Aorta (tissue), 5 donors: ENCODE measurements around the gene PROSER3. TPM values are rescaled to one million over a fixed set of nuclear protein-coding genes. Genes with fewer than 3 reads are reported as not detected.
"Not testable (repeated sequence)": the region's sequence is repeated elsewhere in the genome, so short reads cannot be mapped to it uniquely, and the experiment has no call there.

Source experiments
- ATAC-seq: fragments of 200-7000 bp; cut with Tn5 transposase; one replicate; pipeline ENCODE4 v1.9.1; 2022; ENCODE audit warnings: moderate library complexity; ENCODE audit not compliant: low FRiP score
- DNase-seq, 2 donors: peaks; one replicate each; pipeline ENCODE4 v3.0.0-alpha.2; 2020
- H3K27ac ChIP-seq, 2 donors: one replicate each; pipeline ENCODE4 v1.5.1; 2013; ENCODE audit warnings: low read length in 2 of 2, mild to moderate bottlenecking in 2 of 2, moderate library complexity in 2 of 2, control low read depth in 1 of 2, inconsistent platforms in 1 of 2, low read depth in 1 of 2
- H3K27me3 ChIP-seq, 2 donors: one replicate each; pipeline ENCODE4 v1.6.1; 2013; ENCODE audit warnings: control low read depth in 1 of 2, low read length in 1 of 2, mild to moderate bottlenecking in 1 of 2, moderate library complexity in 1 of 2; ENCODE audit not compliant: insufficient read depth in 2 of 2, control insufficient read depth in 1 of 2
- H3K36me3 ChIP-seq, 2 donors: one replicate each; pipeline ENCODE4 v1.6.1; 2013; ENCODE audit warnings: control low read depth in 1 of 2, low read length in 1 of 2, mild to moderate bottlenecking in 1 of 2; ENCODE audit not compliant: insufficient read depth in 2 of 2, control insufficient read depth in 1 of 2
- H3K4me1 ChIP-seq, 2 donors: one replicate each; pipeline ENCODE4 v1.6.1; 2013; ENCODE audit warnings: low read length in 2 of 2, control low read depth in 1 of 2, mild to moderate bottlenecking in 1 of 2, moderate library complexity in 1 of 2; ENCODE audit not compliant: insufficient read depth in 2 of 2, control insufficient read depth in 1 of 2
- H3K4me3 ChIP-seq, 2 donors: one replicate each; pipeline ENCODE4 v1.5.1; 2013; ENCODE audit warnings: low read length in 2 of 2, control low read depth in 1 of 2, mild to moderate bottlenecking in 1 of 2
- H3K9me3 ChIP-seq: one replicate; pipeline ENCODE4 v1.6.1; 2013; ENCODE audit warnings: mild to moderate bottlenecking, low read length; ENCODE audit not compliant: control insufficient read depth
- WGBS, 2 donors: extraction: QIAGEN DNeasy Blood & Tissue Kit; methylation state at CpG; one replicate each; pipeline ENCODE4 v1.1.7; 2013; 5-methylcytosine and 5-hydroxymethylcytosine counted together
- intact Hi-C, 2 donors: fragments of 100-400 bp; cut with DNase I; formaldehyde crosslinking; loops; one replicate each; pipeline versions ENCODE4 v1.14.2 to v1.15.0; 2022
- polyA plus RNA-seq, 2 donors: library from polyadenylated mRNA; stranded (reverse); fragments of 200-250 nt; gene quantifications; one replicate each; pipeline ENCODE4 v1.2.3, GENCODE V29; 2013
- total RNA-seq, 2 donors: library from RNA; stranded (reverse); fragmentation: NEBNext Ultra II Directional; extraction: Animal tissue kit (Norgen Biotek cat#: 25700); gene quantifications; one replicate each; pipeline ENCODE4 v1.2.1, GENCODE V29; 2021
- donor health status: healthy with polysubstance abuse.
- donor health status: Bipolar disorder and iron deficiency.
- donor health status: DM: no; HTN: no; CAD: no.
- donor health status: DM: no; HTN: no; CAD: no.
- donor health status: DM: yes; HTN: yes; CAD: no.

Gene PROSER3
- total and polyA plus RNA-seq, 4 donors = 4.1 to 19.6 (median 18.7) TPM

DNA sequence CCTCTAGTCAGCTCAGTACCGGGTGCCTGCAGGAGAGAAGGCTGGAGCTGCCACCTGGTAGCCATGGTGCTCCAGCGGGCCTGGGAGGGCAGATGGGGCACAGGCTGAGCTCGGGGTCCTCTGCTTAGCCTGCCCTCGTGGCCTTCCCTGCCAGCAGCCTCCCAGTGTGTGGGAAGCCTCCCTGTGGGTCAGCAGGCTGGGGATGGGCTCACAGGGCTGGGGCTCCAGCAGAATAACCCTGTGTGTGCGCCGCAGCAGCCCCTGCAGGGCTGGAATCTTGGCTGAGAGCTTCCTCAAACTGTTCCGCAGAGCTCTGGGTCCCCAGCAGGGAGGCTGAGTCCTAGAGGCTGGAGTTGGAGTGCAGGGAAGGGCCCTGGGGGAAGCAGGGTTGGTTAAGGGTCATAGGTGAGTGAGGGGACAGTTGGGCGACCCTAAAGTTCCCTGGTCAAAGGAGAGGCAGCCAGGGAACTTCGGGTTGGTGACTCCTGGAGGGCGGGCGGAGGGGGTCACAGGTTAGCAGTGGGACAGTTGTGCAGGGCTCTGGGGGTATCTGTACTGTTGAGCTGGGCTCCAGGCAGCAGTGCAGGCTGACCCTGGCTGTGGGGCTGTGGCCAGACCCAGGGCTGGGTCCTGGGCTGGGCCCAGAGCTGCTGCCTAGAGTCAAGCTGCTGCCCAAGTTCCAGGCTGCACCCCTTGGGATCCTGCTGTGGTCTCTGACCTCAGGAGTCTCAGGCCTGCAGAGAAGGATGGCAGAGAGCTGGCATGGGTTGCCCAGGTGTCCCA is 31.4 kb downstream of the PROSER3 start:
- H3K4me3 ChIP-seq = no peak overlapping the region
- 78 to 82% methylated on average over 10 to 11 of the region's 11 CpGs for WGBS, 2 donors
- no peaks in the 10 kb centered on the region for H3K9me3 ChIP-seq
- no peaks in the 10 kb centered on the region for H3K4me1 ChIP-seq
- intact Hi-C loops = no loop called here
- DNase-seq = no peak
- ATAC-seq = no peak
- no peak overlapping the region for H3K27ac ChIP-seq
- H3K27me3 ChIP-seq = no peaks in the 10 kb centered on the region
- no peaks in the 10 kb centered on the region for H3K36me3 ChIP-seq

- H3K4me1 ChIP-seq = no peaks in the 10 kb centered on the region
- intact Hi-C loops = no loop called here
- H3K9me3 ChIP-seq = no peaks in the 10 kb centered on the region
- WGBS, 2 donors = 82% methylated on average over 19 of the region's 19 CpGs
- ATAC-seq (no peak), DNase-seq (no peak)
- H3K4me3 ChIP-seq = no peak overlapping the region
- no peak overlapping the region for H3K27ac ChIP-seq
- no peaks in the 10 kb centered on the region for H3K36me3 ChIP-seq
- H3K27me3 ChIP-seq = no peaks in the 10 kb centered on the region
Observed at GRCh38 chr19:35789978-35790944, 32.3 kb downstream of the PROSER3 start.

DNA sequence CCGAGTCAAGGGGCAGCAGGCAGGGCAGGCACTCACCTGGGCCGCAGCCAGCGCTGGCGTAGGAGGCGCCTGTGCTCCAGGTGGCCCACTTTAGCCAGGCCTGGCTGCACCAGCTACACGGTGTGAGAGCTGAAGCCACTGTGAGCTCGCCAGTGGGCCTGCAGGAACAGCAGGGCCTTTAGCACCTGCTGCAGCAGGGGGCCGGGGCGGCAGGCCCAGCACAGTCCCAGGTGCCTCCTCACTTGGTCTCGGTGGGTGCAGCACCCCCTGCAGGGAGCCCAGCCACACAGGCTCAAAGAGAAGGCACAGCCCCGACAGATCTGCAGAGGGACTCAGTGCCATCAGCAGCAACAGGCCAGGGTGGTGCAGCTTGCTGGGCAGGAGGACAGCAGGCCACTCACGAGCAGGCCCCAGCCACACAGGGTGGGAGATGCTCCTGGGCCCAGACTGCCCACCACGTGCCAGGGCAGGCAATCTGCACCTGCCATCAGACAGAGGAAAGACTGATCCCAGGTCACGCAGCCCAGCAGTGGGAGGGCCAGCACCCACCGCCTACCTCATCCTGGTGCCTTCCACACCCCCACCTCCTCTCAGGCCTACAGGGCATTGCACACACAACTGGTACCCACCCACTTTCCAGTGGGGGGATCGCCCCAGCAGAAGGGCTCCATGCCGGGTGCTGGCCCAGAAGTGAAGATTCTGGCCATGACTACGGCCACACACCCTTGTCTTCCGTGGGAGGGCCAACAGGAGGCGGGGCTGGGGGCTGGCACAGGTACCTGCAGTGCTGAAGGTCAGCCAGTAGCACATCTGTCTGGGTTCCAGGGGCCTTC is 33.2 kb downstream of the PROSER3 start:
- Histone ChIP-seq H3K4me3 (no peak overlapping the region), H3K27me3 (no peaks in the 10 kb centered on the region), H3K27ac (no peak overlapping the region), H3K9me3 (no peaks in the 10 kb centered on the region), H3K4me1 (no peaks in the 10 kb centered on the region), H3K36me3 (no peaks in the 10 kb centered on the region)
- no peak for DNase-seq
- intact Hi-C loops = no loop called here
- WGBS, 2 donors = 61% methylated on average over 20 of the region's 20 CpGs
- ATAC-seq = no peak

DNA sequence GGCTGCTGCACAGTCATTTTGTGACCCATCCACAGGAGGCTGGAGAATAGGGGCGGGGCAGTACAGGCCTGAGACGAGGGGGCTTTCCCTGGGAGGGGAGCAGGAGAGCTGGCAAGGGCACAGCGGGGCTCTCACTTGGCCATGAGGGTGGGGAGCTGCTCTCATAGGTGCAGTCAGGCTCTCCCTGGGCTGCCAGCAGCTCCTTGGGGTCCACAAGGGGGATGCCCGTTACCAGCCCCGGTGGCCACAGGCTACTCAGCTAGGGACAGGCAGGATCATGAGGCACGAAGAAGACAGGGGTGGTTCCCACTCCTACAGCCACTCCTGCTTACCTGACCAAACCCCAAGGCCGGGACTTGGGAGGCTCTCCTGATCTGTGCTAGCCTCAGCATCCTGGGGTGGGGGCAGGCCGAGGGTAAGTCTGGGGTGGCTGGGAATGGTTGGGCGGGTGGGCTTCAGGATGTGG is 33.9 kb downstream of the PROSER3 start:
- no peaks in the 10 kb centered on the region for H3K36me3 ChIP-seq
- no peaks in the 10 kb centered on the region for H3K4me1 ChIP-seq
- H3K27me3 ChIP-seq = no peaks in the 10 kb centered on the region
- no peak for ATAC-seq
- H3K9me3 ChIP-seq = no peaks in the 10 kb centered on the region
- WGBS, 2 donors = 87 to 88% methylated on average over 9 of the region's 9 CpGs
- DNase-seq = no peak
- H3K4me3 ChIP-seq = no peak overlapping the region
- intact Hi-C loops = no loop called here
- H3K27ac ChIP-seq = no peak overlapping the region

DNA sequence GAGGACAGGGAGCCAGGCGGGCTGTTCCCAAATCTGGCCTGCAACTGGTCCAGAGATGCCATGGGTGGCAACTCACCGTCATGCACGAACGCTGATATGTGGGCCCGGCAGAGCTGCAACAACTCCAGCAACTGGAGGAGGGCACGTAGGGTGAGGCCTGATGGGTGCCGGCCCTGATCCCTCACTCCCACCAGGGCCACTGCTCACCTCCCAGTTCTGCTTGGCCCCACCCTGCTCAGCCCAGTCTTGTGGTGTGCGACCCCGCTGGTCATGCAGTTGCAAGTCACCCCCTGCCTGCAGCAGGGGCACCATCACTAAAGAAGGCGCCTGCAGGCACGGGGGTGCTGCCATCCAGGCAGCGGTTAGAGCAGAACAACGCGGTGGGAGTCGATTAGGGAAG is 34.3 kb downstream of the PROSER3 start:
- 82 to 86% methylated on average over 15 of the region's 15 CpGs for WGBS, 2 donors

DNA sequence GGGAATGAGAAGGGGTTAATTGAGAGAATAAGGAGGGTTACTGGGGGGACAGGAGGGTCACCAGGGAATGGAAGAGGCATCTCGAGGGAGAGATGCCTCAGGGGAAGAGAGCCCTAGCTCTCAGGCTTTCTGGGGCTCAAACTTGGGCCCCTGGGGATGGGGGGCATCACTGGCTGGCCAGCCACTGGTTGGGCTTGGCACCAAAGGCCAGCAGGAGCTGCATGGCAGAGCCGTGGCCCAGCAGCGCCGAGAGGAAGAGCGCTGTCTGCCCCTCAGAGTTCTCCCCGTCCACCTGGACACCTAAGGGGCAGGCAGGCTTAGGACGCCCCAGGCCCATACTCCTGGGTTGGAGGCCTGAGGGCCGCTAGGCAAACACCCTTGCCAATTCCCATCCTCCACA is 34.9 kb downstream of the PROSER3 start:
- Histone ChIP-seq H3K27ac (no peak overlapping the region), H3K27me3 (no peaks in the 10 kb centered on the region), H3K36me3 (no peaks in the 10 kb centered on the region), H3K4me1 (no peaks in the 10 kb centered on the region), H3K9me3 (no peaks in the 10 kb centered on the region), H3K4me3 (no peak overlapping the region)
- ATAC-seq (no peak), DNase-seq (no peak)
- 68 to 70% methylated on average over 5 to 8 of the region's 8 CpGs for WGBS, 2 donors
- intact Hi-C loops = no loop called here

More for the DNA sequence above, 34.3 kb downstream of the PROSER3 start:
- H3K27ac ChIP-seq = no peak overlapping the region
- H3K27me3 ChIP-seq = no peaks in the 10 kb centered on the region
- H3K4me1 ChIP-seq = no peaks in the 10 kb centered on the region
- H3K4me3 ChIP-seq = no peak overlapping the region
- intact Hi-C loops = no loop called here
- DNase-seq (no peak), ATAC-seq (no peak)
- H3K9me3 ChIP-seq = no peaks in the 10 kb centered on the region
- no peaks in the 10 kb centered on the region for H3K36me3 ChIP-seq

GRCh38 chr19:35793381-35794165 is 35.6 kb downstream of the PROSER3 start:
- no peaks in the 10 kb centered on the region for H3K9me3 ChIP-seq
- no peak overlapping the region for H3K27ac ChIP-seq
- no peak overlapping the region for H3K4me3 ChIP-seq
- no peaks in the 10 kb centered on the region for H3K36me3 ChIP-seq
- no peaks in the 10 kb centered on the region for H3K27me3 ChIP-seq
- DNase-seq = no peak
- ATAC-seq = no peak
- intact Hi-C loops = no loop called here
- 69% methylated on average over 7 of the region's 7 CpGs for WGBS, 2 donors
- no peaks in the 10 kb centered on the region for H3K4me1 ChIP-seq

GRCh38 chr19:35795564-35795963 is 37.6 kb downstream of the PROSER3 start:
- H3K4me3 ChIP-seq, H3K4me1 ChIP-seq, DNase-seq, intact Hi-C loops, H3K27ac ChIP-seq, ATAC-seq, H3K27me3 ChIP-seq, H3K36me3 ChIP-seq, H3K9me3 ChIP-seq: not testable (repeated sequence)
- WGBS, 2 donors = 92% methylated on average over 1 of the region's 1 CpG
